Middle frontal gyrus (tissue), 1 donor: Measurements from ENCODE around the gene NEK10.
"Not testable (repeated sequence)": the region's sequence is repeated elsewhere in the genome, so short reads cannot be mapped to it uniquely, and the experiment has no call there.

Experiments
- DNase-seq: peaks from one replicate; pipeline ENCODE4 v3.0.0-alpha.2; 2015; ENCODE audit warnings: low spot score; ENCODE audit errors: extremely low spot score

Gene NEK10

GRCh38 chr3:27317096-27317495, 52.1 kb downstream of the NEK10 start:
- no peak for DNase-seq

GRCh38 chr3:27315003-27315402, 54.2 kb downstream of the NEK10 start:
- no peak for DNase-seq

DNA sequence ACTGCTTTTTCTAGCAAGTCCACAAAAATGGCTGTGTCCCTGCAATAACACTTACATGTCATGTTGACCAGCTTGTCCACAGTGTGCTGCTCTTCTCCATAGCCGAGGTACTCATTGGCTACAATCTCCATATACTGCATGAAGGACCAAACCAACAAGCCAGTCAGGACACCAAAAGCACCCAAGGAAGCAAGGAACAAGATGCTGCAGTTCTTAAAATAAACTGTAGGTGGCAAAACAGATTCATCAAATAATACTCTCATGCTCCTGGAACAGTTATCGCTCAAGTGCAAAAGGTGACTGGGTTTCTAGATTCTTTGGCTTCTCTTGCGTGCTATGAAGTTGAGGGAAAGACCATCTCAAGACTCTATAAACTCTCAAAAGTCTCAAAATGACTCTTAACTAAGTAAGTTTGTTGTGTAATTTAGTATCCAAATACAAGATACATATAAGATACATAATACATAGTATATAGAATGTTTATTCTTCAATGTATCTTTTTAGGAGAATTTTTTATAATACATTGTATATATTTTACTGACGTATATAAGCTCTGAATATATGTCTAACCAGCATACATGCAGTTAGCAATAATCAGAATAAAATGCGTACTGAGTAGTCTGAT, 57.0 kb downstream of the NEK10 start:
- DNase-seq, result peak; percentile 36

GRCh38 chr3:27311400-27311799, 57.8 kb downstream of the NEK10 start:
- DNase-seq, result no peak

- no peak for DNase-seq
Observed at GRCh38 chr3:27310688-27311087, 58.5 kb downstream of the NEK10 start.

- DNase-seq, result no peak
Observed at GRCh38 chr3:27307566-27307965, 61.6 kb downstream of the NEK10 start.

DNA sequence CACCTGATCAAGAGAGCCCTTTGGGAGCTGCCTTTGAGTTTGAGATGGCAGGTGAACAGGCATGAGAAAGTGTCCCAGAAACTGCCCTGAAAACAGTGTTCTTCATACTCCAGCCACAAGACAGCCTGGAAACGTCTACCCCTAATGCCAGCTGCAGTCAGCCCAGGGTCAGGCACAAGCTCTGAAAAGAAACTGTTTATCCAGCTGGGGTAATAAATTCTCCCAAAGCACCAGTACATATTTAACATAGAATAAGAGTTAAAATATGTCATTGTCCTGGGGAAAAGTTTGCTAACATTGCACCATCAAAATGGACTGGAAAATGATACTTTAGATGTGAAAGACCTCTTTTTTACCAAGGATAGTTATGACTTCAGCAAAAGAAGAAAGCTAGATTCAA, 66.3 kb downstream of the NEK10 start:
- DNase-seq, result no peak

DNA sequence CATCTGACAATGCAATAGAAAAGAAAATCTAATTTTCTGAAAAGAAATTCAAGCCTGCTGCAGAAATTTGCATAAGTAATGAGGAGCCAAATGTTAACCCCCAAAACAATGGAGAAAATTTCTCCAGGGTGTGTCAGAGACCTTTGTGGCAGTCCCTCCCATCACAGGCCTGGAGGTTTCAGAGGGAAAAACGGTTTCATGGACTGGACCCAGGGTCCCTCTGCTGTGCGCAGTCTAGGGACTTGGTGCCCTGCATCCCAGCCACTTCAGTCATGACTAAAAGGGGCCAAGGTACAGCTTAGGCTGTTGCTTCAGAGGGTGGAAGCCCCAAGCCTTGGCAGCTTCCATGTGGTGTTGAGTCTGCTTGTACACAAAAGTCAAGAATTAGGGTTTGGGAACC, 70.2 kb downstream of the NEK10 start:
- DNase-seq, result not testable (repeated sequence)

DNA sequence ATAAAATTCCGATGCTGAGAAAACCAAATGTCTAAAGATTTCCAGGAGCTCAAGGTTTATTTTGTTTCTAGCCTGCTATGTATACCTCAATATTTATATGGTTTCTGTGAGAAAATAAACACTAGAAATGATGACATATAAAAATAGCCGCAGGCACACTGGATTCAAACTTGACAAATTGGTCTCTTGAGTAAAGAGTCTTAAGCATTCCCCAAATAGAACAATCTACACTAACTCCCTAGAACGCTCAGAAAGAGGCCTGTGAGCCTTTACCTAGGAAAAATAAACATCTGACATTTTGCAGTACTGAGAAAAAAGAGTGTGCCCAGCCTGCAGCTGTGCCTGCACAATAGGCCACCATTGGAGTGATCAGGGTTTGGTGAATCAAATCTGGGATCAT, 75.2 kb downstream of the NEK10 start:
- no peak for DNase-seq

- DNase-seq, result no peak
Observed at GRCh38 chr3:27290760-27291159, 78.4 kb downstream of the NEK10 start.

- DNase-seq, result no peak
Observed at GRCh38 chr3:27289769-27290413, 79.3 kb downstream of the NEK10 start.

DNA sequence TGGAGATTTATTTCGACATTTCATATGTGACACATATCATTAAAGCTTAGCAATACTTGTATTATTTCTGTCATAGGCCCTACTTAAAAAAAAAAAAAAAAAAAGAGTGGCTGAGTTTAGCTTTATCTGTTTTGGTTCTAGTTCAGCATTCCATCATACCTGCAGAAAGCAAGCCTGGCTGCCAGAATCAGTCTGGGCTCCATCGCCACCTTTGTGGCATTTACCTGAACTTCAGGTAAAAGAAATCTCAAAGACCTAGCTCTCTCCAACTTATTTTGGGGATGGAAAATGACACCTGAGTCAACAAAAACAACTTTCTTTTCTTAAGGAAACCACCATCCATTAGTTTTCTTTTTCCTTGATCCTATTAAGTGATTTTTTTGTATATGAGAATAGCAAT, 82.1 kb downstream of the NEK10 start:
- no peak for DNase-seq

DNA sequence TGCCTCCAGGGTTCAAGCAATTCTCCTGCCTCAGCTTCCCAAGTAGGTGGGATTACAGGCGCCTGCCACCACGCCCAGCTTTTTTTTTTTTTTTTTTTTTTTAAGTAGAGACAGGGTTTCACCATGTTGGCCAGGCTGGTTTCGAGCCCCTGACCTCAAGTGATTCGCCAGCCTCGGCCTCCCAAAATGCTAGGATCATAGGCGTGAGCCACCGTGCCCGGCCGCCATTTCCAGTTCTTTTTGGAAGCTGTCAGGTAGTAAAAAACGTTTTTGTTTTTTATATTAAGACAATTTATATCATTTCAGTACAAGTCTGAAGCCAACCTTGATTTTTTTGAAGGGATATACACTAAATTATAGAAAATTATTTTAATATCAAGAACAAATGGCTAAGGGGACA, 82.7 kb downstream of the NEK10 start:
- not testable (repeated sequence) for DNase-seq

DNA sequence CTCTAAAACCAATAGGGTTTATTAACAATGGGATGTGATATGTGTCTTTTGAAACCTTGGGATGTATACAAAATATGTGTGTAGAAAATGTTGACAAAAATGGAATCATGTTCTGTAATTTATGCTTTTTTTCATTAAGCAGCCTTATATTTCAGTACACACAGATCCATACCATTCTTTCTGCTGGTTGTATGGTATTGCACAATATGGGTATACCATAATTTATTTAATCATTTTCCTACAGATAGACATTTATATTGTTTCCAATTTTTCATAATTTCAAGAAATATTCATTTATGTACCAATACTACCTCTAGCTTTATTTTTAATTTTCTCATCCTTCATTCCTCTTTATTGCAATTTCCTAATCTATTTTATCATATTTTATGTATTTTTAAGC, 83.5 kb downstream of the NEK10 start:
- no peak for DNase-seq

- no peak for DNase-seq
Observed at GRCh38 chr3:27281671-27282150, 87.5 kb downstream of the NEK10 start.

DNA sequence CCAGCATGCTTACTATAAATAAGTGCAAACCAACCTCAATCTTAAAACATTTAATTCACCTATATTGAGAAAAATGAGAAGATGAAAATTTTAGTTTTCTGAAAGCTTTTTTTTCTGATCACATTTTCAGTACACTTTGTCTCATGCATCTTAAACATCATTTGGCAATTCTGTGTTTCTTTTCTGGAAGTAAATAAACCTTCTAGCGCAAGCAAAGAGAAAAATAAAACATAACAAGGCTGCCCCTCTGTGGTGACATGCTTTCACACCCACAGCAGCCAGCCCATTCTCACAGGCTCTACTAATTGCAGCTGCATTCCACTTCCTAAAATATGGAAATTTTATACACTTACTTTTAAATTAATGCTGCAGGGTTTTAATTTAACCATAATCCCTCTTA, 90.1 kb downstream of the NEK10 start:
- peak; percentile 16 for DNase-seq

DNA sequence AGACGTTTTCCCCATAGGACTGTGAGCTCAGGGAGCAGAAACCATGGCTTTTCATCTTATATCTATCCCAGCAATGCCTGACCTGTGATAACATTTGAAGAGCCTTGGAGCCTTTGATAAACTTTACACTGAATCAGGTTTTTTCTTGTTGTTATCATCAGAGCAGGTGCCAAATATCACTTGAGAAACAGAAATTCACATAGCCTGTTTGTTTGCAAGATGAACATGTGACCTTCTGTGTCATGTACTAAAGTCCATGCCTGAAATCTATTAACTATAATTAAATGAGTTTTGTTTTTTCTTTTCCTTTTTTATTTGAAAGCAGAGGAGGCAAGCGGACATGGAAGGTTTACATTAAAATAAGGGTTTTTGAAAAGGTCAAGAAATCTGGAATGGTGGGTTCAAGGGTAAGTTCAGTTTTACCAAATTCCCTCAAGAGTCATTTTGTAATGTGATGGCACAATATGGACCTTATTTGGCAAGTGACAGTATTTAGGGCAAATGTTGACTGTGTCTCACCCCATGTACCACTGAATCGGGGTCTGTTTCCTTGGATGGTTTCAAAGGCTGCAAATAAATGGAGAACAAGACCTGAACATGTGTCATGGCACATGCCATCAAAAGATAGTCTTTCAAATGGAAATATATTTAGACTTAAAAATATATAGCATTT, 90.7 kb downstream of the NEK10 start:
- no peak for DNase-seq

DNA sequence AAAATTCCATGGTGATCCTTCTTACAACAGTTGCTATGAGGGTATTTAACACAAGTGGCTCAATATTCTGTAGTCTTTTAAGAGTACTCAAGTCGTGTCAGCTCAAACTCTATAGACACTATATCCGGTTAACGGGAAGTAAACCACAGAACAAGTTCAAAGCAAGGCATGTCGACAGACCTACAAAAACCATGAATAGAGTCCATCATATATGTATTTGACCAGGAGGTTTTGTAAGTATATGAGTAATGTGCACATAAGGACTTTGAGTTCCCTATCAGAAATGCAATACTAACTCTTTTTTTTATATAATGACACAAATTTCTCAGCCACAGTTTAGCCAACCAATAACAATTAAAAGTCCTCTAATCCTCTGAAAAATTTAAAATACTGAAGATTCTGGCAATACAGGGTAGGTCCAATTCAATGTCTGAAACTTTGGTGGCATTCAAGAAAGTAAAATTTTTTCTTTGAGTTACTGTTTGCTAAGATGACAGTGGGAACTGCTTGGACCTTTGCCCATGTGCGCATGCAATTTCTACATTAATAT, 93.7 kb downstream of the NEK10 start:
- no peak for DNase-seq

- no peak for DNase-seq
Observed at GRCh38 chr3:27271890-27272289, 97.3 kb downstream of the NEK10 start.

GRCh38 chr3:27254896-27255295, 114.3 kb downstream of the NEK10 start:
- DNase-seq, result no peak

GRCh38 chr3:27253831-27254230, 115.4 kb downstream of the NEK10 start:
- no peak for DNase-seq

DNA sequence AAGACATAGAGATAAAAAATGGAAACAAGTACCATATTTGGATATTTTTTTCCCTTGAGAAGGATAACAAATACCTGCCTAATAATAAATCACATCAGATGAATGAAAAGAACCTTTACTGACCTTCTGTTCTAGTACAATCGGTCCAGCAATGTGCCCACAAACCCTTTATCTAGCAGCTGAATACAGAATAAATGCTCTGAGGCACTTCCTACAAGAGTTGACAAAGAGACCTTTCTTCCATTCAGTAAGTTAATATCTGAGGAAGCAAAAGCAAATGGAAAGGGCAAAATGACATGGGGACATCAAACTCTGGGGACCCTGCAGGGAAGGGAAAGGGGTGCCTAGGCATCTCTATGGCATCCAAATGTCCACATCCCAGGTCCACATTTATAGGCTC, 115.8 kb downstream of the NEK10 start:
- DNase-seq, result no peak
